Inflammatory macrophage (primary cell): ENCODE measurements around the gene AMPH.
"Not testable (repeated sequence)": the region's sequence is repeated elsewhere in the genome, so short reads cannot be mapped to it uniquely, and the experiment has no call there.

Experiments used
- DNase-seq, 2 donors: peaks; one replicate each; pipeline ENCODE4 v3.0.0-alpha.2; 2020 to 2022

Gene AMPH

GRCh38 chr7:38391751-38392150 lies 239.4 kb downstream of the AMPH start:
- no peak for DNase-seq

GRCh38 chr7:38385682-38386081 lies 245.5 kb downstream of the AMPH start:
- DNase-seq, result no peak

- no peak for DNase-seq
Measured at GRCh38 chr7:38383281-38383680, 247.9 kb downstream of the AMPH start.

GRCh38 chr7:38382684-38383083 lies 248.5 kb downstream of the AMPH start:
- no peak for DNase-seq

GRCh38 chr7:38375453-38375852 lies 255.7 kb downstream of the AMPH start:
- no peak for DNase-seq

- DNase-seq, result peak; percentile 45 to 53
Measured at GRCh38 chr7:38374507-38374906, 256.7 kb downstream of the AMPH start.

- DNase-seq, result no peak
Measured at GRCh38 chr7:38373155-38373554, 258.0 kb downstream of the AMPH start.

- no peak for DNase-seq
Measured at GRCh38 chr7:38372290-38372689, 258.9 kb downstream of the AMPH start.

GRCh38 chr7:38369816-38370493 lies 261.2 kb downstream of the AMPH start:
- peak; percentile 95 to 96 for DNase-seq

GRCh38 chr7:38368191-38368605 lies 263.0 kb downstream of the AMPH start:
- peak; percentile 92 to 95 for DNase-seq

GRCh38 chr7:38367301-38367890 lies 263.8 kb downstream of the AMPH start:
- no peak for DNase-seq

GRCh38 chr7:38363379-38363778 lies 267.8 kb downstream of the AMPH start:
- peak; percentile 34 to 71 for DNase-seq

- DNase-seq, result peak in 1 of 2 donors; percentile 23
Measured at GRCh38 chr7:38362611-38363237, 268.4 kb downstream of the AMPH start.

GRCh38 chr7:38360776-38361175 lies 270.4 kb downstream of the AMPH start:
- DNase-seq, result peak in 1 of 2 donors; percentile 60

- DNase-seq, result peak; percentile 81 to 86
Measured at GRCh38 chr7:38359071-38359601, 272.0 kb downstream of the AMPH start.

GRCh38 chr7:38358273-38358831 lies 272.8 kb downstream of the AMPH start:
- not testable (repeated sequence) for DNase-seq

GRCh38 chr7:38354271-38354851 lies 276.8 kb downstream of the AMPH start:
- DNase-seq, result peak; percentile 64 to 71

GRCh38 chr7:38353431-38353881 lies 277.7 kb downstream of the AMPH start:
- DNase-seq, result not testable (repeated sequence)

- peak in 1 of 2 donors; percentile 58 for DNase-seq
Measured at GRCh38 chr7:38351601-38352000, 279.6 kb downstream of the AMPH start.

- not testable (repeated sequence) for DNase-seq
Measured at GRCh38 chr7:38350777-38351176, 280.4 kb downstream of the AMPH start.

- peak; percentile 82 to 88 for DNase-seq
Measured at GRCh38 chr7:38349869-38350583, 281.1 kb downstream of the AMPH start.
